Spleen (tissue), 7 donors: Measurements from ENCODE around the gene NUDT14.

Experiments
- POLR2A ChIP-seq, 3 donors: fragments of 450-650 bp; IDR thresholded peaks; one replicate each; pipeline ENCODE4 v1.5.1; 2017; ENCODE audit warnings: antibody characterized with exemption in 3 of 3, mild to moderate bottlenecking in 1 of 3
- TF ChIP-seq, protein P1 (sequence below), 11 experiments: fragments of 200-600 bp in 7 of 11; fragments of 450-650 bp in 4 of 11; sonication (generic) in 4 of 11; IDR thresholded peaks in 8 of 11; conservative IDR thresholded peaks in 3 of 11; 1 replicate in 7 of 11; 2 replicates in 4 of 11; pipeline versions ENCODE4 v1.4.0 to v1.8.0; 2016 to 2021; ENCODE audit warnings: antibody characterized with exemption in 11 of 11, inconsistent platforms in 4 of 11, mild to moderate bottlenecking in 1 of 11
- donor health status: DM: no; HTN: no; CAD: no; lungs with moderate emphysema.
- donor health status: DM: no; HTN: no; CAD: no.
- donor health status: DM: no; HTN: no; CAD: no.

- no peak for TF ChIP-seq POLR2A (IDR thresholded peaks at IDR 0.05)
- TF ChIP-seq, protein P1, sequence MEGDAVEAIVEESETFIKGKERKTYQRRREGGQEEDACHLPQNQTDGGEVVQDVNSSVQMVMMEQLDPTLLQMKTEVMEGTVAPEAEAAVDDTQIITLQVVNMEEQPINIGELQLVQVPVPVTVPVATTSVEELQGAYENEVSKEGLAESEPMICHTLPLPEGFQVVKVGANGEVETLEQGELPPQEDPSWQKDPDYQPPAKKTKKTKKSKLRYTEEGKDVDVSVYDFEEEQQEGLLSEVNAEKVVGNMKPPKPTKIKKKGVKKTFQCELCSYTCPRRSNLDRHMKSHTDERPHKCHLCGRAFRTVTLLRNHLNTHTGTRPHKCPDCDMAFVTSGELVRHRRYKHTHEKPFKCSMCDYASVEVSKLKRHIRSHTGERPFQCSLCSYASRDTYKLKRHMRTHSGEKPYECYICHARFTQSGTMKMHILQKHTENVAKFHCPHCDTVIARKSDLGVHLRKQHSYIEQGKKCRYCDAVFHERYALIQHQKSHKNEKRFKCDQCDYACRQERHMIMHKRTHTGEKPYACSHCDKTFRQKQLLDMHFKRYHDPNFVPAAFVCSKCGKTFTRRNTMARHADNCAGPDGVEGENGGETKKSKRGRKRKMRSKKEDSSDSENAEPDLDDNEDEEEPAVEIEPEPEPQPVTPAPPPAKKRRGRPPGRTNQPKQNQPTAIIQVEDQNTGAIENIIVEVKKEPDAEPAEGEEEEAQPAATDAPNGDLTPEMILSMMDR (IDR thresholded peaks at IDR 0.05 in 8 of 11, conservative IDR thresholded peaks at IDR 0.05 in 3 of 11), result no peak
These were observed 26.6 kb downstream of the NUDT14 start for GRCh38 chr14:105154476-105154871.
